KMS-11 (cell line): ENCODE measurements around the gene ACBD3.

Source experiments
- H2AFZ ChIP-seq: fragments of 200-600 bp; sonication (generic); 2 replicates; pipeline ENCODE4 v1.6.1; 2016; ENCODE audit warnings: antibody characterized with exemption, mixed run types, low read depth
- H3K27ac ChIP-seq: fragments of 200-600 bp; sonication (generic); 2 replicates; pipeline ENCODE4 v1.6.1; 2016; ENCODE audit warnings: mild to moderate bottlenecking, mixed run types
- H3K27me3 ChIP-seq: fragments of 200-600 bp; sonication (generic); 2 replicates; pipeline ENCODE4 v1.6.1; 2017; ENCODE audit warnings: mild to moderate bottlenecking, low read depth, mixed run types, moderate library complexity; ENCODE audit not compliant: insufficient read depth
- H3K36me3 ChIP-seq: fragments of 200-600 bp; sonication (generic); 2 replicates; pipeline ENCODE4 v1.6.1; 2017; ENCODE audit warnings: mild to moderate bottlenecking, mixed run types; ENCODE audit not compliant: insufficient read depth
- H3K4me1 ChIP-seq: fragments of 200-600 bp; sonication (generic); 2 replicates; pipeline ENCODE4 v1.6.1; 2016; ENCODE audit warnings: mild to moderate bottlenecking, low read depth, mixed run types; ENCODE audit not compliant: poor library complexity, severe bottlenecking
- H3K4me2 ChIP-seq: fragments of 200-600 bp; sonication (generic); 2 replicates; pipeline ENCODE4 v1.7.0; 2016; ENCODE audit warnings: mild to moderate bottlenecking, mixed run types
- H3K4me3 ChIP-seq: fragments of 200-600 bp; sonication (generic); IDR thresholded peaks from 2 replicates; pipeline ENCODE4 v1.6.1; 2017; ENCODE audit warnings: low read depth, low read length, mixed read lengths; ENCODE audit not compliant: insufficient read depth
- H3K79me2 ChIP-seq: fragments of 200-600 bp; sonication (generic); 2 replicates; pipeline ENCODE4 v1.6.1; 2016; ENCODE audit warnings: low read depth, mixed run types; ENCODE audit not compliant: insufficient read depth
- H3K9ac ChIP-seq: fragments of 200-600 bp; sonication (generic); 2 replicates; pipeline ENCODE4 v1.6.1; 2016; ENCODE audit warnings: mild to moderate bottlenecking, mixed run types
- H4K20me1 ChIP-seq: fragments of 200-600 bp; sonication (generic); 2 replicates; pipeline ENCODE4 v1.6.1; 2016; ENCODE audit warnings: mild to moderate bottlenecking, mixed run types; ENCODE audit not compliant: insufficient read depth
- CTCF ChIP-seq: fragments of 200-600 bp; sonication (generic); conservative IDR thresholded peaks from 2 replicates; pipeline ENCODE4 v1.6.1; 2017; ENCODE audit warnings: low read depth, mild to moderate bottlenecking, antibody characterized with exemption, low read length, moderate library complexity, mixed read lengths

The ACBD3 gene

GRCh38 chr1:226217273-226217672 is 30.7 kb upstream of the ACBD3 start:
- H3K4me2 ChIP-seq: no peak overlapping the region
- no peaks in the 10 kb centered on the region for H3K79me2 ChIP-seq
- H3K4me1 ChIP-seq: peaks cover 13% of the 10 kb centered on the region
- no peak overlapping the region for H2AFZ ChIP-seq
- H4K20me1 ChIP-seq: no peaks in the 10 kb centered on the region
- no peaks in the 10 kb centered on the region for H3K36me3 ChIP-seq
- TF ChIP-seq CTCF: no peak
- H3K27me3 ChIP-seq: no peaks in the 10 kb centered on the region
- H3K27ac ChIP-seq: no peak overlapping the region
- H3K4me3 ChIP-seq: no peak overlapping the region
- H3K9ac ChIP-seq: no peak overlapping the region

DNA sequence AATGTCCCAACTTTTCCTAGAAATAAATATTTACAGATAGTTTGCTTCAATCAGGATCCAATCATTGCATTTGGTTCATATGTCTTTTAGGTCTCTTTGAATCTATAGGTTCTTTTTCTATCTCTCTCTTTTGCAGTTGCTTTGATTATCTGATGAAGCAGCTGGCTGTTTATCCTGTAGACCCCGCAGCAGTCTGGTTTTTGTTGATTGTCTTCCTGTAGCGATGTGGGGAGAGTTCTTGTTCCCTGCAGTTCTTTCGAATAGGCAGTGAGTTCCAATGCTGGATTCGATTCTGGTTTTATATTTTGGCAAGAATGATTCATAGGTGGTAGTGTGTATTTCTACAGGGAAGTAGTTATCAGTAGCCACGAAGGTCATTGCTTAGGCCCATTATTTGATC is 29.5 kb upstream of the ACBD3 start:
- no peak overlapping the region for H3K4me2 ChIP-seq

GRCh38 chr1:226215239-226215638 is 28.7 kb upstream of the ACBD3 start:
- no peaks in the 10 kb centered on the region for H4K20me1 ChIP-seq
- H3K79me2 ChIP-seq: no peaks in the 10 kb centered on the region
- no peaks in the 10 kb centered on the region for H3K27me3 ChIP-seq
- H3K4me1 ChIP-seq: peaks cover 21% of the 10 kb centered on the region
- no peak overlapping the region for H3K27ac ChIP-seq
- H3K36me3 ChIP-seq: no peaks in the 10 kb centered on the region
- TF ChIP-seq CTCF: no peak
- H3K9ac ChIP-seq: no peak overlapping the region
- H2AFZ ChIP-seq: no peak overlapping the region
- H3K4me3 ChIP-seq: no peak overlapping the region
- H3K4me2 ChIP-seq: no peak overlapping the region

More for the DNA sequence above, 29.5 kb upstream of the ACBD3 start:
- Histone ChIP-seq H3K4me1 (peaks cover 16% of the 10 kb centered on the region), H3K27ac (no peak overlapping the region), H3K4me3 (no peak overlapping the region), H3K9ac (no peak overlapping the region), H2AFZ (no peak overlapping the region), H3K36me3 (no peaks in the 10 kb centered on the region), H3K79me2 (no peaks in the 10 kb centered on the region), H3K27me3 (no peaks in the 10 kb centered on the region), H4K20me1 (no peaks in the 10 kb centered on the region)
- no peak for TF ChIP-seq CTCF

- Histone ChIP-seq H3K27ac (no peak overlapping the region), H3K4me3 (no peak overlapping the region), H3K36me3 (no peaks in the 10 kb centered on the region), H3K9ac (no peak overlapping the region), H2AFZ (no peak overlapping the region), H4K20me1 (no peaks in the 10 kb centered on the region), H3K4me2 (no peak overlapping the region), H3K4me1 (peaks cover 21% of the 10 kb centered on the region), H3K27me3 (no peaks in the 10 kb centered on the region), H3K79me2 (no peaks in the 10 kb centered on the region)
- TF ChIP-seq CTCF: no peak
Observed at GRCh38 chr1:226212545-226212944, 26.0 kb upstream of the ACBD3 start.
